HL-60 (cell line): ENCODE measurements around the gene HOXC13.

Experiments used
- CTCF ChIP-seq: IDR thresholded peaks from one replicate; pipeline ENCODE4 v1.5.1; 2011; ENCODE audit warnings: low read length, control low read depth, inconsistent platforms; ENCODE audit not compliant: insufficient read depth
- GABPA ChIP-seq: IDR thresholded peaks from 2 replicates; pipeline ENCODE4 v1.6.1; 2012; ENCODE audit warnings: low read depth
- POLR2AphosphoS5 ChIP-seq: IDR thresholded peaks from 2 replicates; pipeline ENCODE4 v1.6.1; 2012; ENCODE audit warnings: low read depth

GRCh38 chr12:53951577-53952334 lies 13.1 kb downstream of the HOXC13 start:
- TF ChIP-seq CTCF (no peak), POLR2AphosphoS5 (no peak), GABPA (no peak)
